Pancreas (tissue), 10 donors: Measurements from ENCODE around the gene WWOX. TPM values are rescaled to one million over a fixed set of nuclear protein-coding genes. Genes with fewer than 3 reads are reported as not detected.

Experiments used
- ATAC-seq, 4 donors: fragments of 200-7000 bp; cut with Tn5 transposase; one replicate each; pipeline versions ENCODE4 v1.8.0 to v1.9.1; 2020; ENCODE audit warnings: mild to moderate bottlenecking in 4 of 4, moderate library complexity in 4 of 4
- DNase-seq, 6 donors: peaks; one replicate each; pipeline ENCODE4 v3.0.0-alpha.2; 2020
- FAIRE-seq: peaks from 2 replicates; lab custom pipeline; 2012; peaks lifted over from hg19 to GRCh38; lab: Jason Lieb, UNC
- H3K27ac ChIP-seq, 4 donors: fragments of 200-600 bp; sonication (generic); 1 replicate in 3 of 4; 2 replicates in 1 of 4; pipeline versions ENCODE4 v1.5.0 to v1.8.0; 2020
- H3K27me3 ChIP-seq, 4 donors: fragments of 200-600 bp; one replicate each; pipeline ENCODE4 v1.8.0; 2021
- H3K36me3 ChIP-seq, 3 donors: fragments of 200-600 bp; sonication (generic) in 1 of 3; one replicate each; pipeline versions ENCODE4 v1.5.0 to v1.8.0; 2020 to 2021
- H3K4me1 ChIP-seq, 3 donors: fragments of 200-600 bp; one replicate each; pipeline ENCODE4 v1.8.0; 2021
- H3K4me3 ChIP-seq, 4 donors: fragments of 200-600 bp; sonication (generic) in 2 of 4; one replicate each; pipeline versions ENCODE4 v1.5.0 to v1.8.0; 2020 to 2021
- H3K9me3 ChIP-seq, 4 donors: fragments of 200-600 bp; one replicate each; pipeline ENCODE4 v1.8.0; 2021
- CTCF ChIP-seq, 4 donors: fragments of 200-600 bp; sonication (generic) in 3 of 4; IDR thresholded peaks; one replicate each; pipeline versions ENCODE4 v1.5.0 to v1.8.0; 2021; ENCODE audit warnings: antibody characterized with exemption in 4 of 4
- WGBS, 2 donors: extraction: QIAGEN DNeasy Blood & Tissue Kit; methylation state at CpG; one replicate each; pipeline ENCODE4 v1.1.7; 2013; 5-methylcytosine and 5-hydroxymethylcytosine counted together
- intact Hi-C, 3 donors: fragments of 100-400 bp; cut with DNase I; formaldehyde crosslinking; loops; one replicate each; pipeline versions ENCODE4 v1.11.1 to v1.14.2; 2022
- polyA plus RNA-seq, 2 donors: library from polyadenylated mRNA; stranded (reverse); fragments of 200-250 nt; gene quantifications; one replicate each; pipeline ENCODE4 v1.2.3, GENCODE V29; 2013
- total RNA-seq, 6 donors: library from RNA; stranded (reverse); fragmentation: NEBNext Ultra II Directional in 4 of 6; extraction: Animal tissue kit (Norgen Biotek cat#: 25700) in 4 of 6; gene quantifications; one replicate each; pipeline versions ENCODE4 v1.2.1 to v1.2.4, GENCODE V29; 2021 to 2023
- donor health status: healthy with polysubstance abuse.
- donor health status: DM: no; HTN: no; CAD: no; lungs with moderate emphysema.
- donor health status: DM: no; HTN: no; CAD: no.
- donor health status: control.
- donor health status: control.
- donor health status: Bipolar disorder and iron deficiency.
- donor health status: DM: yes; HTN: yes; CAD: no.
- donor health status: DM: no; HTN: no; CAD: no.
- donor health status: DM: no; HTN: no; CAD: no.
- donor health status: DM: yes; HTN: yes; CAD: no.

WWOX gene
- total and polyA plus RNA-seq, 8 donors: 6.8 to 14.4 (median 10.8) TPM

GRCh38 chr16:79107301-79107700 is 1007.8 kb downstream of the WWOX start:
- Histone ChIP-seq H3K4me1 (no peaks in the 10 kb centered on the region), H3K27me3 (no peaks in the 10 kb centered on the region), H3K9me3 (no peaks in the 10 kb centered on the region), H3K4me3 (no peak overlapping the region), H3K27ac (no peak overlapping the region), H3K36me3 (no peaks in the 10 kb centered on the region)
- intact Hi-C loops: no loop called here
- no peak for TF ChIP-seq CTCF (IDR thresholded peaks at IDR 0.05)
- FAIRE-seq (no peak), DNase-seq (no peak), ATAC-seq (no peak)
- WGBS, 2 donors: 94% methylated on average over 7 of the region's 7 CpGs

GRCh38 chr16:79109771-79110170 is 1010.3 kb downstream of the WWOX start:
- H3K27me3 ChIP-seq: no peaks in the 10 kb centered on the region
- no peaks in the 10 kb centered on the region for H3K4me1 ChIP-seq
- no peaks in the 10 kb centered on the region for H3K9me3 ChIP-seq
- TF ChIP-seq CTCF (IDR thresholded peaks at IDR 0.05): no peak
- no peak for DNase-seq
- WGBS, 2 donors: 93 to 96% methylated on average over 5 of the region's 5 CpGs
- no peaks in the 10 kb centered on the region for H3K36me3 ChIP-seq
- FAIRE-seq: no peak
- H3K27ac ChIP-seq: no peak overlapping the region
- ATAC-seq: no peak
- intact Hi-C loops: no loop called here
- no peak overlapping the region for H3K4me3 ChIP-seq

GRCh38 chr16:79110242-79110641 is 1010.8 kb downstream of the WWOX start:
- Histone ChIP-seq H3K27me3 (no peaks in the 10 kb centered on the region), H3K36me3 (no peaks in the 10 kb centered on the region), H3K4me3 (no peak overlapping the region), H3K27ac (no peak overlapping the region), H3K9me3 (no peaks in the 10 kb centered on the region), H3K4me1 (no peaks in the 10 kb centered on the region)
- WGBS, 2 donors: 93 to 97% methylated on average over 3 of the region's 3 CpGs
- ATAC-seq (no peak), FAIRE-seq (no peak), DNase-seq (no peak)
- TF ChIP-seq CTCF (IDR thresholded peaks at IDR 0.05): no peak
- intact Hi-C loops: no loop called here

GRCh38 chr16:79110953-79111352 is 1011.5 kb downstream of the WWOX start:
- H3K27me3 ChIP-seq: no peaks in the 10 kb centered on the region
- no peaks in the 10 kb centered on the region for H3K36me3 ChIP-seq
- no peak overlapping the region for H3K27ac ChIP-seq
- intact Hi-C loops: no loop called here
- ATAC-seq: no peak
- no peak for TF ChIP-seq CTCF (IDR thresholded peaks at IDR 0.05)
- H3K4me1 ChIP-seq: no peaks in the 10 kb centered on the region
- no peaks in the 10 kb centered on the region for H3K9me3 ChIP-seq
- WGBS, 2 donors: 64 to 74% methylated on average over 3 of the region's 3 CpGs
- FAIRE-seq: no peak
- no peak overlapping the region for H3K4me3 ChIP-seq
- no peak for DNase-seq

- Histone ChIP-seq H3K4me3 (no peak overlapping the region), H3K36me3 (no peaks in the 10 kb centered on the region), H3K4me1 (no peaks in the 10 kb centered on the region), H3K9me3 (no peaks in the 10 kb centered on the region), H3K27ac (no peak overlapping the region), H3K27me3 (no peaks in the 10 kb centered on the region)
- DNase-seq (no peak), FAIRE-seq (no peak), ATAC-seq (no peak)
- 83 to 85% methylated on average over 12 of the region's 12 CpGs for WGBS, 2 donors
- intact Hi-C loops: no loop called here
- TF ChIP-seq CTCF (IDR thresholded peaks at IDR 0.05): no peak
Observed at GRCh38 chr16:79112462-79112861, 1013.0 kb downstream of the WWOX start.
